ENCODE data around the gene PID1. TPM values are rescaled to one million over a fixed set of nuclear protein-coding genes. Genes with fewer than 3 reads are reported as not detected.

The PID1 gene
- total RNA-seq, 1 experiment from 2014 or later = 0.31 TPM

DNA sequence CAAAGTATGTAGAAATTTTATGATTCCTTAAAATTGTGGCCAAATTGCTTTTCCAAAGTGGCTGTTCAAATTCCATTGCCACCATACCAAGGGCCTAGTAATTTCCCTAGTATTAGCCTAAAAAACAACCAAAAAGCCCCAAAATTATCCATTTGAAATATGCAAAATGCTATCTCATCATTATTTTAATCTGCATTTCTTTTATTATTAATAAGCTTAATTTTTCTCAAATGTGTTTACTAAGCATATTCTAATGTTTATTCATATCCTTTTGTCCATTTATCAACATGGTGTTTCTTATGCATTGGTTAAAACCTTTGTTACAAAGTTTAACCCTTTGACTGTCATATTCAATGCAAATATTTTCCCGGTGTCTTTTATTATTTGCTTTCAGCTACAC, 48.0 kb downstream of the PID1 start:
- BruUV-seq (replicated peaks) = no TSS peak
- no peak overlapping the region for H3K27ac Mint-ChIP-seq (ENCODE audit: unreplicated experiment)
- DNase-seq = no peak
- H3K4me3 Mint-ChIP-seq (ENCODE audit: low read depth, unreplicated experiment) = no peak overlapping the region
- peaks cover 14% of the 10 kb centered on the region for H3K9me3 Mint-ChIP-seq (ENCODE audit: low read depth, unreplicated experiment)
- CTCF ChIA-PET = no interaction called here
- H3K36me3 Mint-ChIP-seq (ENCODE audit: insufficient read depth, unreplicated experiment) = no peaks in the 10 kb centered on the region
- no peaks in the 10 kb centered on the region for H3K4me1 Mint-ChIP-seq (ENCODE audit: low read depth, unreplicated experiment)
- peaks cover 20% of the 10 kb centered on the region for H3K27me3 Mint-ChIP-seq (ENCODE audit: unreplicated experiment)
- TF ChIP-seq, protein P1, sequence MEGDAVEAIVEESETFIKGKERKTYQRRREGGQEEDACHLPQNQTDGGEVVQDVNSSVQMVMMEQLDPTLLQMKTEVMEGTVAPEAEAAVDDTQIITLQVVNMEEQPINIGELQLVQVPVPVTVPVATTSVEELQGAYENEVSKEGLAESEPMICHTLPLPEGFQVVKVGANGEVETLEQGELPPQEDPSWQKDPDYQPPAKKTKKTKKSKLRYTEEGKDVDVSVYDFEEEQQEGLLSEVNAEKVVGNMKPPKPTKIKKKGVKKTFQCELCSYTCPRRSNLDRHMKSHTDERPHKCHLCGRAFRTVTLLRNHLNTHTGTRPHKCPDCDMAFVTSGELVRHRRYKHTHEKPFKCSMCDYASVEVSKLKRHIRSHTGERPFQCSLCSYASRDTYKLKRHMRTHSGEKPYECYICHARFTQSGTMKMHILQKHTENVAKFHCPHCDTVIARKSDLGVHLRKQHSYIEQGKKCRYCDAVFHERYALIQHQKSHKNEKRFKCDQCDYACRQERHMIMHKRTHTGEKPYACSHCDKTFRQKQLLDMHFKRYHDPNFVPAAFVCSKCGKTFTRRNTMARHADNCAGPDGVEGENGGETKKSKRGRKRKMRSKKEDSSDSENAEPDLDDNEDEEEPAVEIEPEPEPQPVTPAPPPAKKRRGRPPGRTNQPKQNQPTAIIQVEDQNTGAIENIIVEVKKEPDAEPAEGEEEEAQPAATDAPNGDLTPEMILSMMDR (IDR thresholded peaks at IDR 0.05; ENCODE audit: unreplicated experiment) = no peak
- intact Hi-C loops (cut with micrococcal nuclease; ENCODE audit: unreplicated experiment) = no loop called here

DNA sequence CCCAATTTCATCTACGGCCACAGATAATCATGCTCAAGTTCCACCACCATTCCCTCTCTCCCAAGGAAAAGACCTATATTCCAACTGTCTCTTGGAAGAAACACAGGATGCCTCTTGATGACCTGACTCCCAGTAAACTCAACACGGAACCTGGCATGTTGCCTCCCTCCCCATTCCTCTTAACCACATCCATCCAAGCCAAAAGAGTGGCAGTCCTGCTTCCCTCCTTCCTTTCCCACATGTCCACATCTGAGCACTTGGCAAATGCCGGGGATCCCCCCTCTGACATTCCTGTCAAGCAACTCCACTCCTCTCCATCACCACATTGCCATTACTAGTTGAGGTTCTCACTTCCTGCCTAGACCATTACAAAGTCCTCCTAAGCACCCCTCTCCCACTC, 49.4 kb downstream of the PID1 start:
- CTCF ChIA-PET = no interaction called here
- Mint-ChIP-seq H3K9me3 (ENCODE audit: low read depth, unreplicated experiment) (peaks cover 14% of the 10 kb centered on the region), H3K27ac (ENCODE audit: unreplicated experiment) (no peak overlapping the region), H3K36me3 (ENCODE audit: insufficient read depth, unreplicated experiment) (no peaks in the 10 kb centered on the region), H3K4me3 (ENCODE audit: low read depth, unreplicated experiment) (no peak overlapping the region), H3K27me3 (ENCODE audit: unreplicated experiment) (peaks cover 20% of the 10 kb centered on the region), H3K4me1 (ENCODE audit: low read depth, unreplicated experiment) (no peaks in the 10 kb centered on the region)
- TF ChIP-seq, protein P1 (IDR thresholded peaks at IDR 0.05; ENCODE audit: unreplicated experiment) = no peak
- no peak for DNase-seq
- intact Hi-C loops (cut with micrococcal nuclease; ENCODE audit: unreplicated experiment) = no loop called here
- no TSS peak for BruUV-seq (replicated peaks)

GRCh38 chr2:229220254-229220653, 50.8 kb downstream of the PID1 start:
- H3K4me1 Mint-ChIP-seq (ENCODE audit: low read depth, unreplicated experiment) = no peaks in the 10 kb centered on the region
- DNase-seq = no peak
- no peak overlapping the region for H3K27ac Mint-ChIP-seq (ENCODE audit: unreplicated experiment)
- no peaks in the 10 kb centered on the region for H3K36me3 Mint-ChIP-seq (ENCODE audit: insufficient read depth, unreplicated experiment)
- BruUV-seq (replicated peaks) = no TSS peak
- TF ChIP-seq, protein P1 (IDR thresholded peaks at IDR 0.05; ENCODE audit: unreplicated experiment) = no peak
- H3K9me3 Mint-ChIP-seq (ENCODE audit: low read depth, unreplicated experiment) = peaks cover 14% of the 10 kb centered on the region
- H3K27me3 Mint-ChIP-seq (ENCODE audit: unreplicated experiment) = peaks cover 20% of the 10 kb centered on the region
- H3K4me3 Mint-ChIP-seq (ENCODE audit: low read depth, unreplicated experiment) = no peak overlapping the region
- intact Hi-C loops (cut with micrococcal nuclease; ENCODE audit: unreplicated experiment) = no loop called here
- CTCF ChIA-PET = no interaction called here

GRCh38 chr2:229218329-229218921, 52.7 kb downstream of the PID1 start:
- no peaks in the 10 kb centered on the region for H3K4me1 Mint-ChIP-seq (ENCODE audit: low read depth, unreplicated experiment)
- H3K27me3 Mint-ChIP-seq (ENCODE audit: unreplicated experiment) = peaks cover 20% of the 10 kb centered on the region
- TF ChIP-seq, protein P1 (IDR thresholded peaks at IDR 0.05; ENCODE audit: unreplicated experiment) = no peak
- no peaks in the 10 kb centered on the region for H3K36me3 Mint-ChIP-seq (ENCODE audit: insufficient read depth, unreplicated experiment)
- H3K4me3 Mint-ChIP-seq (ENCODE audit: low read depth, unreplicated experiment) = no peak overlapping the region
- CTCF ChIA-PET = interaction anchor here (0.6 kb wide), 1 partner anchor 1809 kb away, joined by 3 read pairs; no protein-coding TSS in a partner anchor
- no TSS peak for BruUV-seq (replicated peaks)
- DNase-seq = no peak
- no peak overlapping the region for H3K27ac Mint-ChIP-seq (ENCODE audit: unreplicated experiment)
- intact Hi-C loops (cut with micrococcal nuclease; ENCODE audit: unreplicated experiment) = no loop called here
- H3K9me3 Mint-ChIP-seq (ENCODE audit: low read depth, unreplicated experiment) = peaks cover 14% of the 10 kb centered on the region

Measured in Calu3 (cell line).